Transverse colon (tissue), 3 donors: Measurements from ENCODE around the gene FITM1.

ENCODE experiments used
- CTCF ChIP-seq, 5 experiments: fragments of 200-600 bp in 3 of 5; fragments of 450-650 bp in 2 of 5; sonication (generic) in 3 of 5; IDR thresholded peaks; 1 replicate in 2 of 5; 2 replicates in 3 of 5; pipeline ENCODE4 v1.5.1; 2016 to 2017; ENCODE audit warnings: antibody characterized with exemption in 5 of 5, inconsistent platforms in 3 of 5, mild to moderate bottlenecking in 2 of 5, moderate library complexity in 1 of 5
- POLR2A ChIP-seq: fragments of 450-650 bp; IDR thresholded peaks from one replicate; pipeline ENCODE4 v1.6.1; 2016; ENCODE audit warnings: antibody characterized with exemption, mild to moderate bottlenecking, moderate library complexity

GRCh38 chr14:24157331-24157730 lies 26.9 kb downstream of the FITM1 start:
- no peak for TF ChIP-seq CTCF (IDR thresholded peaks at IDR 0.05)
- TF ChIP-seq POLR2A = no peak
